HG03103 (cell line): ENCODE measurements around the gene STX10.

Source experiments
- ATAC-seq: cut with Tn5 transposase; IDR thresholded peaks from one replicate; pipeline ENCODE4 v1.9.1; 2021; ENCODE audit warnings: low read depth; ENCODE audit not compliant: unreplicated experiment

STX10 gene

DNA sequence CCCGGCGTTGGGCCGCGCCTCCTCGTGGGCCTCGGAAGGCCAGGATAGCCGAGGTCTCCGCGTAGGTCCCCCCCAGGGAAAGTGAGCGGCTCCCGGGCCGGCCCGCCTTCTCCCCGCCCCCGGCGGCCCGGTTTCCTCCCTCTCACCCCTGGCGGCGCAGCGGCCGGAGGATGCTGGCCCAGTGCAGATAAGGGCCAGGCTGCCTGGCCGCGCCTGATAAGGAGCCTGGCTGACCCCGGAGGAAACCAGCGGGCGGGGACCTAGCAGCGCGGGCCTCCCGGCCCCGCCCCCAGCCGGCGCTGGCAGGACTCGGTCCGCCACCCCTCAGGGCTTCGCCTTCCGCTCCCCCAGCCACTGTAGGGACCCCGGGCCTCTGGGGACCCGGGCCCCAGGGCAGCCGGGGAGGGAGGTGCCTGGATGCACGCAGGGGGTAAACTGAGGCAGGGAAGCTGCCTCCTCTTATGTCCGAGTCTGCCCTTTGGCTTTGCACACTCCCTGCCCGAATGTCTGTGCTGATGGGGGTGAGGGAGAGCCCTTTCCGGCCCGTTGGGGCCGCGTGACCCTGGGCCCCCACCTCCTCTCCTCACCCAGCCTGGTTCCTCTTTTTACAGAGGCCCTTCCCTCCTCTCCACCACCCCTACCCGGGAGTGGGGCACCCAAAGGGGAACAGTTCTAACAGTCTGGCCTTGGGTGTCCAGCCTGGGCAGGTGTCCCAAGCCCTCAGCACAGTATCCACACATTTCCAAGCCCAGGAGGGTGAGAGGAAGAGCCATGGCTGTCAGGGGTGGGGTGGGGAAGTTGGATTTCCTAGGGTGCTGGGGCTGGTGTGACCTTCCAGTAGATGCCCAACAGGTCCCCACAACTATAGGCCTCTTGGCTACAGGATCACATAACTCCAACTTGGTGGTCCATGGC is 47.3 kb downstream of the STX10 start, which contains the start of gene LYL1:
LYL1 (minus strand) TSS at position 193 of the 915 bp plus-strand sequence. CDS start 1,687 bp downstream, outside the sequence.
- ATAC-seq = no peak

DNA sequence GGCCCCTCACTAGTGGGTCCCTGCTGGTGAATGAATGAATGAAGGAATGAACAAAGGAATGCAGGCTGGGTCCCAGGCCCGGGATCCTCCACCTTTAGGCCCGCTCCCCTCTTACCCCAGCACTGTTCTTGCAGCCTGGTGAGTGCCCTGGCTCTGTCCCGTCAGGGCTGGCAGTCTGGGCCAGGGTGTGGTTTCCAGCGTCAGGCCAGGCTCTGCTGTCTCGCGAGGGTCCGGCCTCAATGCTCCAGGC is 47.8 kb downstream of the STX10 start:
- ATAC-seq = no peak

DNA sequence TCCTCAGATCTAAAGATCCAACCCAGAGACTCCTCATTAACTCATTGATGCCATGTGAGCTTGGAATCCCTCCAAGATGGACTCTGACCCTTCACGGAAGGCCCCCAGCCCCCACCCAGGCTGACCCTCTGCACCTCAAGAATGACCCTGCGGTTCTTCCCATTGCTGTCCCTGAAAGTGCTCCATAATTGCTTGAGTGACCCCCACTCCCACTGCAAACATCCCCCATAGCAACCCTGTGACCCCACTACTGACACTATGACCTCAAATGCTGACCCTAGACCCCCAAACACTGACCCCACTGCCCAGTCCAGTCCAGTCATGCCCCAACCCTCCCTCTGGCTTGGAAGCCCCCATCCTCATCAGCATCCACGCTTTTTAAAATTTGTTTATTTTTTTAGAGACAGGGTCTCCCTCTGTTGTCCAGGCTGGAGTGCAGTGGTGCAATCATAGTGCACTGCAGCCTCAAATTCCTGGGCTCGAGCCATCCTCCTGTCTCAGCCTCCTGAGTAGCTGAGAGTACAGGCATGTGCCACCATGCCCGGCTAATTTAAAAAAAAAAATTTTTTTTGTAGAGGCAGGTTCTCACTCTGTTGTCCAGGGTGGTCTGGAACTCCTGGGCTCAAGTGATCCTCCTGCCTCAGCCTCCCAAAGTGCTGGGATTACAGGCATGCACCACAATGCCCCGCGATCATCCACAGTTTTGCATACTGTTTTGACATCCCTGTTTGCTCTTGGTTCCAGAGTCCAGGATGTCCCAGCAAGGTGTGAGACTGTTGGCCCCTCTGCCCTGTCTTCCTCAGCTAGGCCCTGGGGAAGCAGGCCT is 48.4 kb downstream of the STX10 start:
- no peak for ATAC-seq

DNA sequence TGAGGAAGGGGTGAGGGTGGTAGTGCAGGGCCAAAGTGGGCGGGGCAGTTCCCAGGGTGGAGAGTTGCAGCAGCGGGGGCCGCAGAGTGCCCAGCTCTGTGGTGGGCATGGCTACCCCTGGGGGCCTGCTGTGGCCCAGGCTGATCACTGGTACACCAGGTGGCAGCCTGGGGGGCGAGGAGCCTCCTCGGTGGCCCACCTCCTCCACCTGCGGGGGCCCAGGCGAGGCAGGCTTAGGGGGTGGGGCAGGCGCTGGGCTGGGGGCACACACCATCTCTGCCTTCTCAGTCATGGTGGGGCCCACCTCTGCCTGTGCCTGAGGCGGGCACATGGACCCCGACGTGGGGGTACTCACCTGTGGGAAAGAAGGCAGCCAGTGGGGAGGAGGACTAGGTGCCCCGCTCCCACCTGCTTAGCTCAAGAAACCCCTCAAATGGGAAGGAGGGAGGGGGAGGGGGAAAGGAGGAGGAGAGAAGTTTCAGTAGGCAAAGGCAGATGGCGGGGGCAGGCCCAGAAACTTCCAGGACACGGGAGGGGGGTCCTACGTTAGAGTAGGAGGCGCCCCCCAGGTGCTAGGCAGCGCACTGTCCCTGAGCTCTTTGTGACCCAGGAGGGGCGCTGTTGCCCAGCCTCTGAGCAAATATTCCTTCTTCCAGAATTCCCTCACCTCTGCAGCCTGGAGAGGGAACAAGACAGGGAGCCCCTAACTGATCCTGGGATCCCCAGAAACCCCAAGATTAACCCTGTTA is 49.2 kb downstream of the STX10 start:
- ATAC-seq = no peak

DNA sequence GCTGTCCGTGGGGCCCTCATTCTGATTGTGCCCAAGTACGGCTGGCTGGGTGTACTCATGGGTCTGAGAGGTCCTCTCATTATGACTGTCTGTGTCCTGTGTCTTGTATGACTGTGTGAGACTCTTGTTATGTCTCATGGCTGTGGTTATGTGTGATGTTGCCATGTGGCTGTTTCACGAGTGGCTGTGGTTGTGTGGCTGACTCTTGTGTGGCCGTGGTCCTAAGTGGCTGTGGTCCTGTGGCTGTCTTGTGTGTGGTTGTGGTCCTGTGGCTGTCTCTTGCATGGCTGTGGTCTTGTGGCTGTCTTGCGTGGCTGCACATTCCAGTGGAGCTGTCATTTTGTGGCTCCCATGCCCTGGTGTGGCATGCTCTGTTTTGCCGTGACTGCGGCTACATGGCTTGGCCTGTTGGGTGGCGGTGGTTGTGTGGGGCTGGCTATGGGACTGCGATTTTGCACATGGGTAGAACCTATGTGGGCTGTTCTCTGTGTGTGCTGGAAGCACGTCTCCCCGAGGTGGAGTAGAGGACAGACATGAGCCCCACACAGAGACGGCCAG is 50.1 kb downstream of the STX10 start:
- ATAC-seq = no peak

DNA sequence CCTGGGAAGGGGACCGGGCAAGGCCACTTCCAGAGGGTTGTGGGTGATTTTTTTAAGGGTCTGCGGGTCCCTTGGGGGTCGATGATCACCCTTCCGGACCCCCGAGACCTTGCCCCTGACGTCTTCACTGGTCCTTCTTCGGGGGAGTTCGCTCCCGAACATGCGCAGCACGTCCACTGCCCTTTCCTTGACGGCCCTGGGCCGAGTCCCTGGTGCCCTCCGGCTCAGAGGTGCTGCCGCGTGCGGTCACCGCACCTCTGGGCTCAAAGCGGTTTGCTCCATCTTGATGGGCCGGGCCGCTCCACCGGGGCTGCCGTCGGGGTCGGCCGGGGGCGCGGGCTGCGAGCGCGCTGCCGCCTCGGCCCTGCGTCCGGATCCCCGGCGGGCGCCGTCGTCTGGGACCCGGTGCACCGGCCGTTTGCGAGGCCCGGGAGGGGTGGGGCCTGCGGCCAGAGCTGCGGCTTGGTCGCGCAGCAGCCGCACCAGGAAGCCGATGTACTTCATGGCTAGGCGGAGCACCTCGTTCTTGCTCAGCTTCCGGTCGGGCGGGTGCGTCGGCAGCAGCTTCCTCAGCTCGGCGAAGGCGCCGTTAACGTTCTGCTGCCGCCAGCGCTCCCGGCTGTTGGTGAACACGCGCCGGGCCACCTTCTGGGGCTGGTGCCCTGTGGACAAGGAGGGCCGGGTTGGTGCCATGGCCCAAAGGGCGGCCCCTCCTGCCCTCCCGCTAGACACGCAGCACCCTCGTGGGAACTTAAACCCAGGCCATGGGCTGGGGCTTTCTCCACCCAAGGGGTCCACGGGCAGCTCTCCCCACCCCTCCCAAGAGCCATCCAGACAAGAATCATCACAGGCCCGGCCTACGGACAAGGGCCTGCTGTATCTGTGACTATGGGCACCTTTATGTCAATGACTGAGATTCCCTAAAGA is 50.8 kb downstream of the STX10 start:
- ATAC-seq = no peak

DNA sequence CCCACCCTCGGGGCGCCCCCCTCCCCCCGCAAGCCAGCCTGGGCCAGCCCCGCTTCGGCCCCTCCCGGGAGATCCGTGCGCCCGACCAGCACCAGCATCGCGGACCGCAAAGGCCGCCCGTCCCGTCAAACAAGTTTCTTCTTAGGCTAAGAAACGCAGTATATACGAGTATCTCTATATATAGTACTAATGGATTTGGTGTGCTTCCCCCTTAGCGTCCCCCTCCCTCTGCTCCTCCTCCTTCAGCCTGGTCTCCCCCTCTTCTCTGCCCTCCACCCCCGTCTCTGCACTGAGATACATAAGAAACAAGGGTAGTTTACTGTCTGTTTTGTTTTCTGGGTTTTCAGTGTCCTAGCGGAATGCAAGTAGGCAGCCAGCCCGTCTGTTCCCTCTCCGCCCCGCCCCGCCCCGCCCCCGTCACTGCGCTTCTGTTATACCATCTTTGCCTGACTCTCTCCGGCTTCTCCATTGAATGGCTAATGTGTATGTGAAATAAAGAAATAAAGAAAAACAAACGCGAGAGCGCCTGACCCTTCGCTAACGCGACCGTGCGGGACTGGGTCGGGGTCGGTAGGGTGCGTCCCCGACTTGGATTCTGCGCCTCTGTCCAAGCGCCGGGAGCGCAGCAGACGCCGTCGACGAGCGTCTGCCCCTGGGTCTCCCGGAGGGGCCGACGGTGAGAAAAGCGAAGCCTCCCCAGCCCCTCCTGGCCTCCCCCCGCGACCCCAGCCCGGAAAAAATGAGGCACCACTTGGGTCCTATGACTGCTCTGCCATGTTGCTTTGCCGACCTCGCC is 51.7 kb downstream of the STX10 start:
- no peak for ATAC-seq

DNA sequence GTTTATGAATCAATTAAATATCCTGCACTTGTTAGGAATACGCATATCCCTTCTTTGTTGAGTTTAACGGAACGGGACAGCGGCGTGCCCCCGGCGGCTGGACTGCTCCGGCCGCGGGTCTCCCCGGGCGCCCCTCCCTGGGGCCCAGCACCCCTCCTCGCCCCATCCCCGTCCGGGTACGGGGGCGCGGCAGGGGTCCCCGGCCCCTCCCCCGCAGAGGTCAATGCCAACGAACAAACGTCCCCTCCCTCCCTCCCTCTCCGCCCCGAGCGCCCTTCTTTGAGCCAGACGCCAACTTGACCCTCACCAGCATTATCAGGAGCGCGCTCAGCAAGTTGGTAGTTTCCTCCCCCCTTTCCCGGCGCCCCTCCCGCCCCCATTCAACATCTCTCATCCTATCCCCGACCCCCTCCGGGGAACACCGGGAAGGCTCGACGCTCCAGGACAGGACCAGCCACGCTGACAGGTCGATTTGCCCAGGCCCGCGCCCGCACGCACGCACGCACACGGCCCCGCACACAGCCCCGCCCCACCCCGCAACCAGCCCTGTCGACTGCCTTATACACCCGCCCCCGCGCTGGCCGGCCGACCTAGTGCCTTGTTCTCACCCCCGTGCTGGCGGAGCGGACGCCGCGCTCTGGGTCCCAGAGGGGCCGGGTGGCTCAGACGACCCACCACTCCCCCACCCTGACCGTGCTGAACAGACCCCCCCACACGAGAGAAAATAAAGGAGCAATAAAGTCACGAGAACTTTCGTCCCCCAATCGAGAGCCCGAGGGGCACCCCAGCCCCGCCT is 52.5 kb downstream of the STX10 start:
- ATAC-seq = no peak

DNA sequence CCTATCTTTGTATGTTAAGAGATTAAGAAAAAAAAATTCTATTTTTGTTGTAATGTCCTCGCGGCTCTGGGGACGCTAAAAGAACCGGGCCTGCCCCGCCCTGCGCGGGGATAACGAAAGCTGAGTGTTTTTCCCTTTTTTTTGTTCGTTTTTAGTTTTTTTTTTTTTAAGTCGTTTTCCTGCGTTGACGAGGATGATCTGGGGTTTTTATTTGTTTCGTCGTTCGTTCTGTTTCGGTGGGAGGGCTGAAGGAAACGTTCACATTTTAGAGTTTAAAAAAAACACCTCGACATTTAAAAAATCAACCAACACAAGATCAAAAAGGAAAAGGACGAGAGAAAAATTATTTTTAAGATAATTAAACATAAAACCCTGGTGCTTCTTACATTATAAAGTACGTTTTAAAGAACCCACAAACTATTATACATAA is 53.1 kb downstream of the STX10 start:
- no peak for ATAC-seq

DNA sequence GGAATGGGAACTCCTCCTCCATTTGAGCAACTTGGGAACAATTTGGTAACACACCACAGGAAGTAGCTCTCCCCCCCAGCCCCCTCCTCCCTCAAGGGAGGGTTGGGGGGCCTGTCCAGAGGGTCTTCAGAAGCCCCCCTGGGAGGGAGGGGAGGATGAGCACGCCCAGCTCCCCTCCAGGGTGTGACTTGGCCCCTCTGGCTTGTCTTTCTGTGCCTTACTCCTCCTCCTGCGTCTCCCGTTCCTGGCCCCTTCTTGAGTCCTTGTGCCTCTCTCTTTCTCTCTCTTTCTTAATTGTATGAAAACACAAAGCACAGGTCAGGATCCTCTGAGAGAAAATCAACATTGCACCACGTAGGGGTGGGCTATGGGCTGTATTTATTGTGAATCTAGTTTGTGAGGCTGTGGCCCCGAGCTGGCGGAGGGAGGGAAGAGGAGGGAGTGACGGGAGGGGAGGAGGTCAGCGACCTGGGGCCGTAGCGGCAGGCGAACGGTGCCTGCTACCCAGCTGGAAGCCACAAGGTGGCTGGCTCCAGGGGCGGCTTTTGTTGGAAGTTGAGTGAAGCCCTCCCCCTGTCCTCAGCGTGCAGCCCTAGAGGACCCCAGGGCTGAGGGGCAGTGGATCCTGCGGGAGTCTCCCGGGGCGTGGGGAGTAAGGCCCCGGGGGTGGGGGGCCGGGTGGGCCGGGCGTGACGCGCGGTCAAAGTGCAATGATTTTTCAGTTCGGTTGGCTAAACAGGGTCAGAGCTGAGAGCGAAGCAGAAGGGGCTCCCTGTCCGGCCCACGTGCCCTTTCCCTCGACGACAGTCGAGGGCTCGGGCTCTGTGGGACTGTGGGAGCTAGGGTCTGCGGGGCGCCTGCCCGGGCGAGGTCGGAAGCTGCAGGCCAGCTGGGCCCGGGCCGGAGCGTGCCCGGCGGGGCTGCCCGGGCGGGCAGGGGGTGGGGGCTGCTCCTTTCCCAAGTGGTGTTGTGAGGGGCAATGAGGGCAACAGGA is 53.9 kb downstream of the STX10 start:
- no peak for ATAC-seq

DNA sequence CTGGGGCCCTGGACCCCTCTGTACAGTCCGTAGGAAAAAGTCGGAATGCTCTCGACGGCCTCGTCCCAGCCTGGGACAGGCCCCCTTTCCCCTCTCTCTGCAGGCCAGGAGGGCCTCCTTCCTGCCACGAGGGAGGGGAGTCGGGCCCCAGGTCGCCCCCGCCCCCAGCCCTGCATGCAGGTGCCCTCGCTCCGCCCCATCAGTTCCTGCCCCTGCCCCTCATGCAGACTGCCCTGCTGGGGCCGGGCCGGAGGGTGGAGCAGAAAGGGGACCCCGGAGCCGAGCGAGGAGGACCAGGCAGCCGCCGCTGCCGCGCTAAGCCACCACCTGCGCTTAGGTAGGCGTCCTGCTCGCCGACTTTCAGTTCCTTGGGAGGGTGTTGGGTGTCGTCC is 54.8 kb downstream of the STX10 start:
- no peak for ATAC-seq

DNA sequence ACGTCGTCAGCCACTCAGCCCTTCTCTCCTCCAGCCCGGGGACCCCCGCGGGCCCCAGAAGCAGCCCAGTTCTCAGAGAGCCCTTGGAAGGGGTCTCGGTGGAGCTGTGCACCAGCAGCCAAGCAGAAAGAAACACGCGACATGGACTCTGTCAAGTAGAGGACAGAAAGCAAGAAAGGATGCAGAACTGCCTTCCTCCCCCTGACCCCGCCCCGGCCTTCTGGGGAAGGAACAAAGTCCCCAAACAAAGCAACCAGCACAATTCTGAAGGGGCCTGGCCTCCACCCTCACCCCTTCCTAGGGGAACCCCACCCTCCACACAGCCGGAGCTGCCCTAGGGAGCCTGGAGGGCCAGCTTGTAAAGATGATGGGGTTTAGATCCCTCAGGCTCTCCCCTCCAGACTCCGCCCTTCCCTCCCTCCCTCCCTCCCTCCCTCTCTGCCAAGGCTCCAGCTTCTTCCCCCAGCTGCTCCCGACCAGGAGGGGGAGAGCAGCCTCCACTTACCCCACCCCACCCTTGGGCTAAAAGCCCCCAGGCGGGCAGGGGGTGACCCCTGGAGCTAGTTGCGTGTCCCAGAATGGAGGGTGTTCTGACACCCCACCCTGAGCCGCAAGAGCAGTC is 55.3 kb downstream of the STX10 start:
- no peak for ATAC-seq

DNA sequence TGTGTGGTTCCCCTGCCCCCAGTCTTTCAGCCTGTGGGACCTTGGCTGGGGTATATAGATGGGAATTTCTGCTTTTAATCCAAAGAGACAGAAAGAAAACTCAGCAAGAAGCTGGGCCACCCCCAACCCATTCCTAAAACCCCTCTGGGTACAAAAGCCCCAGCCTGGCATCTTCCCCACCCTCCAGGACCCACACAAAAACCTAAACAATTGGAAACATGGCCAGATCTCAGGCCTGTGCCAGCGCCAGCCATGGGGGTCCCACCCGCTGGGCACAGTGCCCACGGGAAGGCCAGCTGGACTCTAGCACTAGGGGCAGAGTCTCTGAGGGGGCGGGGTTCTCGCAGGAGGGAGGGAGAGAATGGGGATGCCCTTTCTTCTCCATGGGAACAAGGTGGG is 56.1 kb downstream of the STX10 start:
- ATAC-seq = no peak
